ENCODE measurements around the gene SCAF8.

- TF ChIP-seq POLR2A (IDR thresholded peaks at IDR 0.05; ENCODE audit: low read length): no peak
- no peak for TF ChIP-seq GATA1 (IDR thresholded peaks at IDR 0.05; ENCODE audit: low read depth, low read length)
Measured at GRCh38 chr6:154719433-154719832, 13.8 kb upstream of the SCAF8 start.

Measured in erythroblast (primary cell).